ENCODE data around the gene FAM53C.

- no peak for TF ChIP-seq CTCF (conservative IDR thresholded peaks at IDR 0.05; ENCODE audit: low read length)
- no peak for TF ChIP-seq EZH2phosphoT487 (IDR thresholded peaks at IDR 0.05; ENCODE audit: borderline replicate concordance)
Measured at GRCh38 chr5:138337685-138338410, at the start of gene FAM53C.
